HG03469 (cell line): Measurements from ENCODE around the gene DHCR24.

ENCODE experiments used
- ATAC-seq: cut with Tn5 transposase; IDR thresholded peaks from one replicate; pipeline ENCODE4 v1.9.1; 2021; ENCODE audit warnings: mild to moderate bottlenecking, moderate library complexity, moderate number of reproducible peaks; ENCODE audit not compliant: unreplicated experiment

DHCR24 gene

DNA sequence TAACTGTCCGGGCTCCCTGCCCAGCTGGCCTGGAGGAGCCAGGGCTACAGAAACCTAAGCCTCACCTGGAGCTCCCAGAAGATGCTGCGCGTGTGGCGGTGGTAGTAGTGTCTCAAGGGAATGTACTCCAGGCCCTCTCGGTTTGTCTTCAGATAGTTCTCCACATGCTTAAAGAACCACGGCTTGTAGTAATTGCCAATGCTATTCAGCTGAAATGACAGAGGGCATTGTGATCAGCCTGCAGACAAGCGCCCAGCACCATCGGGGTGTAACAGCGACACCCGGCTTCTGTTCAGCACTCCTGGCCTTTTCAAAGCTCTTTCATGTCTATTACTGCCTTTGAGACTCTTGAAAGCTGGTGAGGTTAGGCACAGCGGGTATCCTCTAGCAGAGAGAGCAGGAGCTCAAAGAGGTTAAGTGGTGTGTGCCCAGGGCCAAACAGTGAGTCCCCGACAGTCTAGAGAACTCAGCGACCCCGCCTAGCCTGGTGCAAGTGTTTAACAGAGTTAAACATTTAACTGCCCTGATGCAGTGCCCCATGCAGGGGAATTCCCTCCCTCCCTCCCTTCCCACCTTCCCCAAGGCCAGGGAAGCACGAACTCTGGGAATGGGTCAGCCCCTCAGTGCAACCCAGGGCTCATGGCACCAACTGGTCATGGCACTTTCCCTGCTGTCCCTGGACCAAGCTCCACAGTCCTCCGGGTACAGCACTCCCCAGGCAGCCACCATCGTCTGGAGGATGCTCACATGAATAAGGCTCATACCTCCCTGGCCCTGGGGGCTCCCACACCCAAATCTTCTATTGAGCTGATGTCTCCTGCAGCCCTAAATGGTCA, 21.5 kb downstream of the DHCR24 start:
- no peak for ATAC-seq

DNA sequence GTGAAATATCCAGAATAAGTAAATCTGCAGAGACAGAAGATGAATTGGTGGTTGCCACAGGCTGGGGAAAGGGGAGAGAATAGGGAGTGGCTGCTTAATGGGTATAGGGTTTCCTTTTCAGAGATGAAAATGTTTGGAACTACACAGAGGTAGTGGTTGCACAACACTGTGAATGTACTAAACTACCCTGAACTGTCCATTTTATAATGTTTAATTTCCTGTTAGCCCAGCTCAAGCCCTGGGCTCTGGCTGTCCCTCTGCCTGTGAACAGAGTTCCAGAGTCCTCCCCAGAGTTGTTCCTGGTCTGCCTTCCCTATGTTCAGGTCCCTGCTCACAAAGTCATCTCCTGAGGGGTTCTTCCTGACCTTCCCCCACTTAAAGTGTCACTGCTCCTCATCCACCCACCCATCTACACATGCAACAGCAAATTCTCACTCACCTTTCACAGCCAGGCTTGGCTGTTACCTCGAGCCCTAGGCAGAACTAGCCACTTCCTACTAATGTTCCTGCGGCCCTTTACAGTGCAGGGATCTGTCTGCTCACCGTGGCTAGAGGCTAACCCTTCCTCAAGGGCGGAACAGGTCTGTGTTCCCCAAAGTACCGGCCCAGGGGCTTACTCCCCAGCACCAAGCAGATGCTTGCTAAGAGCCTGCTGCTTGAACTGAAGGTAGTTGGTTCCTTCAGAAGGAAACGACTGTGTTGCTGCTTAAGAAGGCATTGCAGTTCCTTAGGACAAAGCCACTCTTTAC, 22.4 kb downstream of the DHCR24 start:
- ATAC-seq = no peak

DNA sequence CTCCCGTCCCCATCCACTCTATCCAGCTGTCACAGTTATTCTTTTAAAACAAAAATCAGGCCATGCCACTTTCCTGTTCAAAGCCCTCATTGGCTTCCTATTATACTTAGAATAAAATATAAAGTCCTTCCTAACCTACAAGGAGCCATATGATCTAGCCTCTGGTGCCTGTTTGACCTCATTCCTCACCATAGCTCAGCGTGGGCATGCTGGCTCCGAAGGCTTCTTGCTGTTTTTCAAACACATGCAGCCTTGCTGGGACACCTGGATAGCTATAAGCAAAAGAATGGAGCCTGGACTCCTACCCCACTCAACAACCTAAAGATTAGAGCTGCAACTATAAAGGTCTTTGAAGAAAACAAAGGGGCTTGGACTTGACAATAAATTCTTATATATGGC, 23.7 kb downstream of the DHCR24 start:
- ATAC-seq = no peak

DNA sequence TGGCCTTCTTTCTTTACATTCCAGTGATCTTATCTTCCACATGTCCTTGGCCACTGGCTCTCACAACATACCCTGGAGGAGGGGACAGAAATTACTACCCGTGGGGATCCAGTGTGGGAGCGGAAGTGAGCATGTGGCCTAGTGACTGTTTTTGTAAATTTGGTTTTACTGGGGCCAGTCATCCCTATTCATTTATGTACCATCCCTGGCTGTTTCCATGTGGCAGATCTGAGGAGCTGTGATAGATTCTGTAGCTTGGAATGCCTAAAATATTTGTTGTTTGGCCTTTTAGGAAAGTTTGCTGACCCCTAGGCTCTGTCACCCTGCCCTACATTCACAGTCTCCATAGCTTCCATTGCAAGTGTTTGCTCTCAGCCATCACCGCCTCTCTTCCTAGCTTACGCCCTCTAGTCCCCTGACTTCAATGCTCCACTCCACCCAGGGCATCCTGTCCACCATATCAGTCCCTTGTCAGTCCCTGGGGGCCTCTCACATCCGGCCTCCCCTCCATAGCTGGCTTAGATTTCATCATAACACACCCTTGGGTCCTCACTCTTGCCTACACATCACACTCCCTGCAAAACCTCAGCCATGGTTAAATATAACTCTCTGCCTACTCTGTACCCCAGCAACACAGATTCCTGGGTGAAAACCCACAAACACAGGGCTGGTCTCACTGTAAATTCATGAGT, 25.8 kb downstream of the DHCR24 start:
- peak; percentile 67 for ATAC-seq

DNA sequence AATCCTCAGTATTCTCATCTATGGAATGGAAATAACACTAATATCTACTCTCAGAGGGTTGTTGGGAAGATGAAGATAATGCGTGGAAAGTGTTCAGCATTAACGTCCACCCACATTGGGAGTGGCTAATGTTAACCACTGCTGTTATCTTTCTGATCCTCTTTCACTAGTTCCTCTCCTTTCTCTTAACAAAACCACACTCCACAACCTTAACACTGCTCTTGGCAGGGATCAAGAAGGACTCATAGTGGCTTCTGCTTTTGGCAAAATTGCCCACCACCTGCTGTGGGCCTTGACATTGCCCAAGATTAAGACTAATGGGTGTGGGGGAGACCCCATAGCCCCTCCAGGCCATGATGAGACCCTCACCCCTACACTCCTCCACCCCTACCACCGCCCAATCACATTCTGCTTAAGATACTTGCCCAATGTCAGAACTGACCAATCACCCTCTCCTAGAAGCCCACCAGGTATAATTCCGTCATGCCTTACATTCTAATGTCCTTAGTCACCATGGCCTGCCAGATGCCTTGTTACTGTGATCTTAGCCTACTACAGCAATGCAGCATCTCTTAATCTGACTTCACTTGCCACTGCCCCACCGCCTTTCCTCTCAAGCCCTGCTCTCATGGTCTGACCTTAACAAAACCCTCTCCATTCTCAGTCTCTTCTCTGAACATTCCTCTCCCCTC, 27.1 kb downstream of the DHCR24 start:
- ATAC-seq = no peak

DNA sequence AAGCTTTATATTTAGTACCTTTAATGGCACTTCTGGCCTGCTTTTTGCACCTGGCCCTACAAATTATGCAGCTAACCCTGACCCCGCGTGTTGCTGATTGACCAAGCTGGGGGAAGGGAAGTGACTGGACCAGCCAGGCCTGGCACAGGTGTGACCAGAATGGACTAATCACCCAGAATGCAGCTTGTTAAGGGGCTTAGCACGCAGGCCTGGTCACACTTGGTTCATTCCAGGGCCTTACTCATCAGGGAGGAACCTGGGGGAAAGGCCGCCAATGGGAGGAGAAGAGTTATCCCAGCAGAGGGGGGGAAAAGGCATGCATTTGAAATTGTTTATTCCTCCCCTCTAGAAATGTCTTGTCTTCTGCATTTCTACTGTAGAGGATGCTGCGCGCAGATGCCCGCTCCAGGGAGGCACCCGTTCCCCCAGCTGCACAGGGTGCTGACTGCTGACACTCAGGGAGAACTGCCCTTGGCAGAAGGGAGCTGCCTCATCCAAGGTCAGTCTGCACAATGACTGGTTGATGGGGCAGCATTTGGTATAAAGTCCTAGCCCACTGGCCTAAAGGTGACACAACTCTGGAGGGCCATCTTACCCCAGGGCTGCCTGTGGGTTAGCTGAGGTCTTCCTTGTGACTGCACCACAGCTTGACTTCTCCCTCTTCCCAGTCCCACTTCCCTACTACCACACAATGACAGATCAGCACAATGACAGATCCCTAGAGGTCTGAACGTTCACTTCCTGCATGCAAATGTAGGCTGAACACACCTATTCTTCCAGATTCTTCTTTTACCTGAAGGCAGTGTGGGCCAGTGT, 29.0 kb downstream of the DHCR24 start:
- ATAC-seq = no peak

DNA sequence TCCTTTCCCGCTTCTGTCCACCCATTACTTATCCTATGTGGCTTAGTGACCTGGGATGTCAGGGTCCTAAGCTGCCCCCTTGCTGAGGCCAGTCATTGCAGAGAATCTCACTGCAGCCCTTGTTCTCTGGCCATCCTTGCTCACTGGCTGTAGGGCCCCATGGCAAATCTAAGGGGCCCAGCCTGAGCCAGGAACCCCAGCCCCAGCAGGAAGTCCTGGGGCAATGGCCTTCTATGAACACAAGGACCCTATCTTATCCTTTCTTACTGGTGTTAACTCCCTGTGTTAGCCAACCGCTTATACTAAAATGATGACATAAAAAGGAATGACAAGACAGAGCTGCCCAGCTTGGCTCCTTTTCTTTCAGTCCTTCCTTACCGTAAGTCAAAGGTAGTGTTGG, 29.9 kb downstream of the DHCR24 start:
- no peak for ATAC-seq

DNA sequence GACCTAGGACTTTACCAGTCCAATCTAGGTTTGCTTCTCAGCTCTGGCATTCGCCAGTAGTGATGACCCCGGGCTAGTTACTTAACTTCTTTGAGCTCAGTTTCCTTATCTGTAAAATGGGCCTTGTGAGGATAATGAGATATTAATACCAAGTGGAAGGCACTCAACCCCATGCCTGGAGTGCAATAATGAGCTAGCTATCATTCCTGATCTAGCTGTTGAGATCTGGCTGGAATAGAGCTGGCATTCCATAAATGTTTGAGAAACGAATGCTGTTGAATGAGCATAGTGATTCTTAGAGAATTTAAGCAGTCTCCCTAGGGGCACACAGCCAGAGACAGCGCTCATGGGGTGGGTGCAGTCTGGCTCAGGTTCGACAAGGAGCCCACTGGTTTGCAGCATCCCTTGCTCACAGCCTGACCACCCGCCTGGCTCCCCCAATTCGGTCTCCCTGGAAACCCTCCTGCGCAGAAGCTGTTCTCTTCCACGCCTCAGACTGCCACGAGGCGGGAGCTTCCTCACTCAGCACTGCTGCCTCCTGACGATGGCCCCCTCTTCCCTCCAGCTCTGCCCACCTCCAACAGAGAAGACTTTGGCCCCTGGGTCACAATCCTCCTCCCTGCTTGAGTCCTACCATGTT, 32.5 kb downstream of the DHCR24 start:
- ATAC-seq = no peak

DNA sequence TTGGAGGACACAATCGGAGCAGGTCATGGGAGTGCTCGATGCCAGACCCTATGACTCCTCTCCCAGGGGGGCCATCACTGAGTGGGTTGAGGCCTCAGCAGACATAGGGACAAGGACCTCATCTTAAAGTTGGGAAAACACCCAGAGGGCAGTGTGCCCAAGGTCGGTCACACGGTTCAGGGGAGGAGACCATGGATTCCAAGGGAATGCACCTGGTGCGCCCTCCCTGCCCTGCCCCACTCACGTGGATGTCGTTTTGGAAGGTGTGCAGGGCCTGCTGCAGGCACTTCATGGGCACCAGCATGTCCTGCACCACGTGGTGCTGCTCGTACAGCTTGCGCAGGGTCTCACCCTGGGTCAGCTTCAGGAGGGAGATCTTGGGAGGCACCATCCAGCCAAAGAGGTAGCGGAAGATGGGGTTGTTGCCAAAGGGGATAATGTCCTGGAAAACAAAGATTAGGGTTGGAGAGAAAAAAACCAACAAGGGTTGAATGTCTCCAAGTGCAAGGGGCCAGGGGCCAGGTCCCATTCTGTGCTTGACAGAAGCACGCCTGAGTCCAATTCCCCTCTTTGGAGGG, 33.1 kb downstream of the DHCR24 start:
- no peak for ATAC-seq

DNA sequence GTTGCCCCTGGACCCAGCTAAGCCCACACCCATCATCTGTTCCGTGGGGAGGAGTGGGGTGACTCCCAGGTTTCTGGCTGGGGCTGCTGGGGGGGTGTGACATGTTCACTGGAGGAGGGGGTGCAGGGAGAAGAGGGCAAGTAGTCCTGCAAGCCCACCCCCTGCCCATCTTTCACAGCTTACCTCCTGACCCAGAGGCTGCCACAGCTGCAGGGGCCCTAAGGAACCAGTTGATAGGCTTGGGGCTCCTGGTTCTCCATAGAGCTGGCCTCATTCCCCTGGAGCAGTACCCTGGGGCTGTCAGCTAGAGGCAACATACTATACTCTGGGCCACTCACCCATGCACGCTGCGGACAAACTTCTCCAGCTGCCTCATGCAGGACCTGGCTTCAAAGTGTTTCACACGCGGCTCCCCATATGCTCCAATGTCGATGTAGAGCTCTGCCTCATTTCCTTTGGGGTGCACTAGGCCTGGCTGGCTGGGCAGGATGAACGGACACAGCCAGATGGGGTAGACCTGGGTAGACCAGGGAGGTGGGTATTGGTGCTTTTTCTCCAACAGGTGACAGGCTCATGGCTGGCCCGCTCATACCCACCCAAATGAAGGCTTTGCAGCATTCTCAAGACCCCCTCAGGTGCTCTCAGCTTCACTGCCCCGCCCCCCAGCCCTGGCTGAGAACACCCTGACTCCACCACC, 33.8 kb downstream of the DHCR24 start:
- no peak for ATAC-seq

DNA sequence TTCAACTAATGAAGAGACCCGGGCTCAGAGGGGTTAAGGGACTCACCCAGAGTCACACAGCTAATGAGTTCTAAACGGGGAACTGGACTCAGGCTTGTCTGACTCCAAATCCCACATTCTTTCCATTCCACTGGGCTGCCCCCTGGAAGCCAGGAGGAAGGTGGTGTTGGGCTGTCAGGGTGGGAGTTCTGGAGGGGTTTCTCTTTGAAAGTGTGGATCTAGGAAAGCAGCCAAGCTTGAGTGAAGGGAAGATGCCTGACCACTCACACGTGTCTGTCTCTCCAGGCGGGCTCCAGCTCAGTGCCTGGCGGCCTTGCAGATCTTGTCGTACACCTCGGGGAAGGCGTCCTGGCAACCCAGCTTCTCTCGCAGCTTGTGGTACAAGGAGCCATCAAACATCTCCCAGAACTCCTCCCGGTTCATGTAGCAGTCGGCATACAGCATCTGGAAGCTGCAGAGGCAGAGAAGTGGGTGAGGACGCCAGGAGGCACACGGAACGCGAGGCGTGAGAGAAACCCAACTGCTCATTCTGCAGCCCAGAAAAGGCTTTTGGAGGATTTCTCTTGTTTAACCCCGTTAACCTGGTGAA, 35.0 kb downstream of the DHCR24 start:
- ATAC-seq = no peak

DNA sequence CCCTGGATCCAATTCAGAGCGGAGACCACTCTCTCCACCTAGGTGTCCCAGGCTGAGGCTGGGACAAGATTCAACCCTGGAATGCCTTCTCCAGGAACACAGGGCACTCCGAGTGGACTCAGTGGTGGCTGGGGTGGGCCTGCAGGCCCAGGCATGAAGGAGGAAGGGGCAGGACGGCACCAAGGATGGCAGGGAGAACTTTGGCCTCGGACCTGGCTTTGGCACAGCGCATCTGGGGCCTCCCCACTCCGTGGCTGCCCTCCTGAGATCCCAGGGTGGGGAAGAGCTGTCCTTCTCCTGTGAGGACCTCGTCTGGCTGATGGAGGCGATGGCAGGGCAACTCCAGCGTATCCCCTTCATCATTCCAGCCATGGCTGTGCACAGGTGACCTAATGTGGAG, 35.6 kb downstream of the DHCR24 start:
- ATAC-seq = no peak

DNA sequence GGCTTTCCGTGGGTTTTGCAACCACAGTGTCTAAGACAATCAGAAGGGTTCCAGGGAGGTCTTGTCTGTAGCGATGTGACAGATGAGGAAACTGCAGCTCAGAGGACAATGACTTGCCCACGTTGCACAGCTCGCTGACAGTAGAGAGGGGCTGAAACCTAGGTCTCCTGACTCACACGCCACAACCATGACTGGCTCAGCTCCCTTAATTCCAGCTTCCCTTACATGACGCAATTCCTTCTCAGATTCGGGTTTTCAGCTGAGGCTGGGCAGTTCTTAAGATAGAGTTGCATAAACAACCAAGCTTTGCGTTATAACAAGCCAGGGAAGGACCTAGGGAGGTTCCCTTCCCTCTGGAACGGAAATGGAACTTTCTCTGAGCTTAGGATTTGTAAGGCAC, 36.3 kb downstream of the DHCR24 start:
- no peak for ATAC-seq

DNA sequence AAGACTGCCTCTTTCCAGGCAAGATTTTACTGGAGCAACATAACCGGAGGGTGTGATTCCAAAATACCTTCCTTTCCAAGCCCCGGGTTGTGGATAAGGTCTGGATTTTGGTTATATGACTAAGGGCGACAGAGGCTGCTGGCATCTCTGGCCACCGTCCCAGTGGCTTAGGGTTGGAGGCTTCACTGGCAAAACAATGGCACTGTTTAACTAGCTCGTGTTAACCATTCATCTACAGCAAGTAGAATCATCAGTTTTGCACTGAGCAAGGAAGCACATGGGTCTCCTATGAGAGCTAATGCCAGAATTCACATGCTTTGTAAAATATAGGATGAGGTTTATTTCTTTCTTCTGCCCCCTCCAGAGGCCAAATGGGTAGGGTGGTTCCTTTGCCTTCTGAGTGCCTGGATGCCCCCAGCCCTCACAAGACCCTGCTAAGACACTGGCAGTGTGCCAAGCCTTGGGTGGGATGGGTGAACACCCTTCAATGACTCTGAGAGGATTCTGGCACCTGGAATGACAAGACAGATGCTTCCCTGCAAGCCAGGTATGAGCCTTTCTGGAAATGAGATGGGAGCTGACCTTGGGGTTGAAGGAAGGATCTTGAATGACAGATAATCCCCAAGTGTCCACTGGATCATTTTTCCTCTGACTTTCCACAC, 36.8 kb downstream of the DHCR24 start:
- no peak for ATAC-seq

DNA sequence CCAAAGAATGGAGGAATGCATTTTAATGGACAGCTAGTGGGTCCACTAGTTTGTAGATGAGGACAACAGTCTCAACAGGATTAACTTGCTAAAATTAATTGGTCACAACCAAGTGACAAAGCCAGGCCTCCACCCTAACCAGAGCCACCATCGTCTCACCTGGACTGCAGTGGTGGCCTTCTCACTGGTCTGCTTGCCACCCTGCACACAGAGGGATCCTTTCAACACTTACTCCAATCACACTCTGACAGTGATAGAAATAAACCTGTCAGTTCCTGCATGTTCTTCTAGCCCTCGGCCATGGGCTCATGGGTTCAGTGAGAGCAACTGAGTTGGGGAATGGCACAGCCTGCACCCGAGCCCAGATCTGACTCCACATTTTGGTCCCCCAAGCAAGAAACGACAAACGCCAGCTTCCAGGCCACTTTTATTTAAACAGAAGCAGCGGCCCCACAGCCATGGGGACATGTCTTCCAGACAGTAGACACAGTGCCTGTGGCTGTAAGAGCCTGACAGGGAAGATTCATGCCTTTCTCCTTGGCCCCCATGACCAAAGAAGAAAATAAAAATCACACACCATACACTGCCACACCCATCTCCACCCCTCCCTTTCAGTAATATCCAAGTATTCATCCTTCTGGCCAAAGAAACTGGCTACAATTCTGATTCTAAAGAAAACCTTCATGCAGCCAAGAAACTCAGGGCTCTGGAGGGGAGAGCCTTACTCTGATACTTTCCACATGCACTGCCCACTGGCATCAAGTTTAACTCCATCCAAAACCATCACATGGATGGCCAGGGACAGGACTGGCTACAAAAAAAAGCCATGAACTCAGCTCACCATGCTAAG, 37.6 kb downstream of the DHCR24 start:
- no peak for ATAC-seq

DNA sequence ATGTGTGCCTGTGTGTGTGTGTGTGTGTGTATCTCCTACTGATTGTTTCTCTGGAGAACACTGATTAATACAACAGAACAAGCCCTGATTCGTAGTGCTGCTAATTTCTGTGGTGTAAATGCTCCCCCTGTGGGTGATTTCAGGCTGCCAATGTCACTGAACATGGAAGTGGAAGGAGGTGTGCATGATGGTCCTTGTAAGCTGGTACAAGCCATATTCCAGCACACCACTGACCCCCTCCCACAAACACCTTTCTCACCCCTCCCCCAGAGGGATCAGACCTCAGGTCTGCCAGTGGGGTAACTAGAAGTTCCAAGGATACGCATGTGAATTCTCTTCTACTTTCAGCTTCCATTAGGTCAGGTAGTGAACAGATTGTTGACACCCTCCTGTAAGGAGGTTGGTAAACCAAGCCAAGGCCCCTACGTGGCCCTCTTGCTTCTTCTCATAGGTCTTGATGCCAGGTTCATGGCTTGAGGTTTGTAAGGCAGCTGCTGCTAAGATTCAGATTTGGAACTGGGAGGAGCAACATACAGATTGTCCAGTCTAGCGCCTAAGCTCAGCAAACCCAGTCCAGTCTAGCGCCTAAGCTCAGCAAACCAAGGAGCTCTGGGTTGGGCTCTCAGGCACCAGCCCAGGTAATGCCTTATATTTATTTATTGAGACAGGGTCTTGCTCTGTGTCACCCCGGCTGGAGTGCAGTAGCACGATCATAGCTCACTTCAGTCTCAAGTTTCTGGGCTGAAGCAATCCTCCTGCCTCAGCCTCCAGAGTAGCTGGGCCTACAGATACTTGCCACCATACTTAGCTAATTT, 38.7 kb downstream of the DHCR24 start:
- no peak for ATAC-seq
